GM08714 (cell line): ENCODE data around the gene TMC4.

Source experiments
- H3K4me3 ChIP-seq: fragments of 200-500 bp; sonication (Bioruptor generic); 2 replicates; pipeline ENCODE4 v1.5.1; 2014; ENCODE audit warnings: mild to moderate bottlenecking, low read length, inconsistent platforms
- ZNF274 ChIP-seq: IDR thresholded peaks from 2 replicates; pipeline ENCODE4 v1.6.1; 2012; ENCODE audit warnings: mild to moderate bottlenecking, low read depth, low read length

Gene TMC4

GRCh38 chr19:54145541-54146158, 27.3 kb downstream of the TMC4 start:
- H3K4me3 ChIP-seq = no peak overlapping the region
- no peak for TF ChIP-seq ZNF274

GRCh38 chr19:54142166-54142780, 30.7 kb downstream of the TMC4 start:
- no peak overlapping the region for H3K4me3 ChIP-seq
- TF ChIP-seq ZNF274 = no peak

GRCh38 chr19:54141356-54141755, 31.6 kb downstream of the TMC4 start:
- TF ChIP-seq ZNF274 = no peak
- no peak overlapping the region for H3K4me3 ChIP-seq

GRCh38 chr19:54138489-54139256, 34.3 kb downstream of the TMC4 start:
- H3K4me3 ChIP-seq = peak overlapping the region; percentile 79
- TF ChIP-seq ZNF274 = no peak

DNA sequence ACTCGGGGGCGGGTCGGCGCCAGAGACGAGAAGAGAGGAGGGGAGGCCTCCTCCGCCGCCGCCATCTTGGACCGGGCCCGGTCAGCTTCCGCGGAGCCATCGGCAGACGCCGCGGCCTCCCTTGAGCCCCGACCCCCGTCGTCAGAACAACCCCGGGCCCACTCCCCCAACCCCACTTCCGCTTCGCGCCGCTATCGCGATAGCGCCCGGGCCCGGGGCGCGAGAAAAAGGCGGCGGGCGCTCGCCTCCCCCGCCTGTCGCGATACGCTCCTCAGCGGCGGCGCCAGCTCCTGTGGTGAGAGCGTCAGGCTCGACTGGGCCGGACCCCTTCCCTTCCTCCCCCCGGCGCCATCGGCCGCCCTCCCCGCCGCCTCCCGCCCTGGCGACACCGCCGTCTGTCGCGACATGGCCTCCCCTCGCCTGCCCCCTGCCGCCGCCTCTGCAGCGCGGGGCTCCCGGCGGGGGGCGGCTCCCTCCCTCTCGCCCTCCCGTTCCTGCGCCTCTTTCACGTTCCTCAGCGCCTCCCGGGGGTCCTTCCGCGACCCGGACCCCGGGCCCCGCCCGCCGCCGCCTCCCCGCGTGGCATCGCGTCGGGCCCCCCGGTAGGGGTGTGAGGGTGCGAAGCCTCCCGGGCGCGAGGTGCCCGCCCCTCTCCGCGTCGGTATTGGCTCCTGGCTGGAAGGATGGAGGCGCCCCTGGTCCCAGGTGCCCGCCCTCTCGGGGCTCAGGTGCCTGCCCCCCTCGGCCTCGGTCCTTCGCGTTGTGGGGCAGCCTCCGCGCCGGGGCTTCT, 35.1 kb downstream of the TMC4 start, which contains the start of gene CNOT3:
Gene CNOT3 (plus strand): TSS at position 64 of the 790 bp plus-strand sequence. CDS start 5,217 bp downstream, outside the sequence.
- no peak for TF ChIP-seq ZNF274
- peak within 1 kb of the TSS; percentile 79 for H3K4me3 ChIP-seq

DNA sequence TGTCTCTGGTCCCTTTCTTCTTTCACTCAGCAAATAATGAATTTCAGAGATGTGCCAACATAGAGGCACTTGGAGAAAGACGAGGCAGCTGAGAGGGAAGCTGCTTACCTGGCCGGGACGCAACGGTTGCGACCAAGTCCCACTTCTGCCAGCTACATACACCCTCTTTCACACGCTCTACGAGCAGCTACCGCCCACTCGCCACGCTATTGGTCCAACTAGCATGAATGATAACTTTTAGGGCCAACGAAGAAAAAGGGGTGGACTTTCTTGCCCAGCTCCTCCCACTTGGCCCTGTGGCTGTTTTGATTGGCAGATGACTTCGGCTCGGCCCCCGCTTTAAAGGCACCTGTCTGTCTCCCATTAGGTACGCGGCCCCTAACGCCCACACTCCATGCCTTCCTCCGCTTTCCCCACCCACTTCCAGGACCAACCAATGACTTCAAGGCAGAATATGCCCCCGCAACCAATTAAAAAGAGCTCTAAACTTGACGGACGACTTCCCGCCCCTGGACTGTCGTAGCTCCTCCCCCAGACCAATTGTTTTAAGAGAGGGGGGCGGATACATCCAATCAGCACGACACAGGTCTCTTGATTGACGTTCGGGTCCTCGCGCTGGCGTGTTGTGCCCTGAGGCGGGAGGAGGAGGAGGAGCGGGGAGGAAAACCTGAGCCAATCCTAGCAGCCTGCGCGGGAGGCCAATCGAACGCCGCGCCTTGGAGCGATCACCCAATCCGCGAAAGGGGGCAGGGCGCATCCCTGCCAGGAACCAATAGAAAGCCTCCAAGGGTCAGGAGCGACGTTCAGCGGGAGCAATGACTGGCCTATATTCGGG, 35.9 kb downstream of the TMC4 start:
- peak overlapping the region; percentile 64 for H3K4me3 ChIP-seq
- TF ChIP-seq ZNF274 = no peak

- H3K4me3 ChIP-seq = peak overlapping the region; percentile 64
- TF ChIP-seq ZNF274 = no peak
Observed at GRCh38 chr19:54136086-54136863, 36.7 kb downstream of the TMC4 start.

- no peak overlapping the region for H3K4me3 ChIP-seq
- no peak for TF ChIP-seq ZNF274
Observed at GRCh38 chr19:54133957-54134590, 38.9 kb downstream of the TMC4 start.

DNA sequence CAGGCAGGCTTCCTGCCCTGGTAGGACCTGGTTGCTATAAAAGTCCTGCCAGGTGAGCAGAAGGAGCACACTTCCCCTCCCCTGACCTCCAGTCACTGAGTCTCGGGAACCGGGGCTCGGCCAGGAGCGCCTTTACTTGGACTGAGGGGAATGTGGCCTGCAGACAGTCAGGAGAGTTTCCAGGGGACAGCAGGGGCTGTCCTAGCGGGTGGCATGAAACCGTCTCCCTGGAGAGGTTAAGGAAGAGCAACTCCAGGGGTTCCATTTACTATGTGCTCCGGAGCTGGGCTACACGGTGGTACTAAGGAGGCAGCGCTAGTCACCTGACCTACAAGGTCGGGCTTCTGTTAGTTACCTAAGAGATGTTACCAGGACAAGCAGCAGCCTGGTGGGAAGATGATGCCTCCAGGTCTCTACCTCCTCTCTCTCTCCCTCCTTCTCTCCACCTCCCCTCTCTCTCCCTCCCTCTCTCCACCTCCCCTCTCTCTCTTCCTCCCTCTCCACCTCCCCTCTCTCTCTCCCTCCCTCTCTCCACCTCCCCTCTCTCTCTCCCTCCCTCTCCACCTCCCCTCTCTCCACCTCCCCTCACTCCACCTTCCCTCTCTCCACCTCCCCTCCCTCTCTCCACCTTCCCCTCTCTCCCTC, 39.5 kb downstream of the TMC4 start:
- no peak for TF ChIP-seq ZNF274
- no peak overlapping the region for H3K4me3 ChIP-seq

DNA sequence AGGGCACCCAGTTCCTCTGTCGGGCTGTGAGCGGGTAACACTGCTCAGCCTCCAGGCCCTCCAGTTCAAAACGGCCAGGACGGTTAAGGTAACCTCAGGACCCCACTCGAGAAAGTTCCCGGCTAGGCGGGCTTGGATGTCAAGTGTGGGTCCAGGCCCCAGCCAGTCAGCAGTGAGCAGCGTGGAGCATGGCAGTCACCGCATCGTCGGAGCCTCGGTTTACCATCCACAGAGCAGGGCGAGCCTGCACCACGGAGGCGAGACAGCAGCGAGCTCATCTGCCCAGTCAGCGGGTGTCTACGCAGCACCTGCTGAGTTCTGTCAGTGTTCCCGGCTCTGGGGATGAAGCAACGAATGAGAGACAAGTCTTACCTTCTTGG, 43.4 kb downstream of the TMC4 start:
- no peak for TF ChIP-seq ZNF274
- no peak overlapping the region for H3K4me3 ChIP-seq

DNA sequence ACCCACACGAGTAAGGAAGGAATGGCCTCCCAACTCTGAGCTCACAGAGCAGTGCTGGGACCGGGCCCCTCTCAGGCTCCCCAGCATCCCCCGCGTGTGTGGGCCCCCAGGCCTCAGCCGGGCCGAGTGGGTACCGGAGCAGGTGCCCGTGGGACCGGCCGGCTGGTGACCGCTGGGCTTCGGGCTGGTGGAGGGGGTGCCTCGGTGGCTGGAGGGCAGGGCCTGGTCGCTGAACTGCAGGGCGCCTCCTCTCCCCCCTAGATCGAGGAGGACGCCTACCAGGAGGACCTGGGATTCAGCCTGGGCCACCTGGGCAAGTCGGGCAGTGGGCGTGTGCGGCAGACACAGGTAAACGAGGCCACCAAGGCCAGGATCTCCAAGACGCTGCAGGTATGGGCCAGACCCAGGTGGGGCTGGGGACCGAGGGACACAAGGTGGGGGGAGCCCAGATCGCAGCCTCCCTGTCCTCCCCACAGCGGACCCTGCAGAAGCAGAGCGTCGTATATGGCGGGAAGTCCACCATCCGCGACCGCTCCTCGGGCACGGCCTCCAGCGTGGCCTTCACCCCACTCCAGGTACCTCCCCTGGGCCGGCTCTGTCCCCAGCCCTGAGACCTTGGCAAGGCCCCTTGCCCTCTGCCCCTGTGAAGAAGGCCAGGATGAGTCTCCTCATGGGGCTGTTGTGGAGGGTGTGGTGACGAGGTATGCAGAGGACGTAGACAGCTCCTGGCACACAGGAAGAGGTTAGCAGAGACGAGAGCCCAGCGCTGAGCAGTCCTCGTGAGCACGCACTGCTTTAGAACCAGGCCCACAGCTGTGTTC, 44.0 kb downstream of the TMC4 start:
- TF ChIP-seq ZNF274 = no peak
- no peak overlapping the region for H3K4me3 ChIP-seq
